ENCODE results near the gene GUCA2A.

- TF ChIP-seq CTCF (conservative IDR thresholded peaks at IDR 0.05) (no peak), EZH2 (IDR thresholded peaks at IDR 0.05; ENCODE audit: low read depth) (no peak)
Measured at GRCh38 chr1:42145764-42146625, 18.6 kb downstream of the GUCA2A start.

All from PC-9 (cell line).